ENCODE results near the gene BCL7C. TPM values are rescaled to one million over a fixed set of nuclear protein-coding genes. Genes with fewer than 3 reads are reported as not detected.

Gene BCL7C
- total and polyA plus RNA-seq, 2 of the 13 experiments (the other 11 are each of a cell fraction or from before 2014, with no cell fraction given), result 17.7 to 33.8 TPM

- TF ChIP-seq ZNF691 (CRISPR knock-in tag; IDR thresholded peaks at IDR 0.05; ENCODE audit: borderline replicate concordance, low read depth), result peak; percentile 58; the same call in 1 of the 2 replicates
- 0 out of 2 replicates have a peak, but pooled peaks have one; percentile 49 for TF ChIP-seq ZC3H13 (CRISPR knock-in tag; IDR thresholded peaks at IDR 0.05)
- no peak; the same call in 1 of the 2 replicates for TF ChIP-seq DRAP1 (CRISPR knock-in tag; IDR thresholded peaks at IDR 0.05)
- no peak for TF ChIP-seq ZBED4 (CRISPR knock-in tag; IDR thresholded peaks at IDR 0.05; ENCODE audit: borderline replicate concordance)
- no peak for TF ChIP-seq JARID2 (CRISPR knock-in tag; IDR thresholded peaks at IDR 0.05; ENCODE audit: insufficient replicate concordance)
- TF ChIP-seq PAWR (CRISPR knock-in tag; IDR thresholded peaks at IDR 0.05; ENCODE audit: borderline replicate concordance), result no peak
- TF ChIP-seq TBP (CRISPR knock-in tag; IDR thresholded peaks at IDR 0.05), result no peak
- no peak for TF ChIP-seq ZNF652 (CRISPR knock-in tag; IDR thresholded peaks at IDR 0.05; ENCODE audit: borderline replicate concordance, low read depth)
- TF ChIP-seq IKZF4 (CRISPR knock-in tag; IDR thresholded peaks at IDR 0.05; ENCODE audit: borderline replicate concordance, low read depth, not compliant biosample characterization), result no peak
- TF ChIP-seq ETS1 (CRISPR knock-in tag; IDR thresholded peaks at IDR 0.05), result no peak
- no peak for TF ChIP-seq SOX13 (IDR thresholded peaks at IDR 0.05)
- TF ChIP-seq SOX13 (CRISPR knock-in tag; conservative IDR thresholded peaks at IDR 0.05 in 1 of 2, IDR thresholded peaks at IDR 0.05 in 1 of 2), result no peak
- TF ChIP-seq PHF5A (CRISPR knock-in tag; IDR thresholded peaks at IDR 0.05; ENCODE audit: low read depth, unreplicated experiment), result no peak
- TF ChIP-seq ZBTB1 (CRISPR knock-in tag; IDR thresholded peaks at IDR 0.05; ENCODE audit: borderline replicate concordance), result no peak
Measured at GRCh38 chr16:30941600-30942425, 47.9 kb upstream of the BCL7C start (continued).

Data from HepG2 (cell line).